ENCODE results near the gene ACTL8.

DNA sequence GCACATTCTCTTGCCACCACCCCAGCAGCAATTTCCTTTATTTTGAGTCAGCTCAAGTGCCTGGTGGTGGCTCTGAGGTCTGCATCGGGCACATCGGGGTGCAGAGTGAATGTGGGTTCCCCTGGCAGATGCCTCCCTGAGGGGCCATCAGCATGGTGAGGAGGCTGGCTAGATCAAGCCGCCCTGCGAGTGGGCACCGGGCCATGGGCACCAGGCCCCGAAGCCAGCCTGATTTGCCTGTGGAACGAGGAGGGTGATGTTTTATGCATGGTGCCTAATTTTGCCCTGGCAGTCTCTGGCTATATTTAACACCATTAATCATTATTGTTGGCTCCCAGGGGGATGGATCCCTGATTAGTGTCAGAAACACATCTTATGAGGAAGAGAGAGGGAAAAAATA lies 36.3 kb downstream of the ACTL8 start:
- TF ChIP-seq, protein P1, sequence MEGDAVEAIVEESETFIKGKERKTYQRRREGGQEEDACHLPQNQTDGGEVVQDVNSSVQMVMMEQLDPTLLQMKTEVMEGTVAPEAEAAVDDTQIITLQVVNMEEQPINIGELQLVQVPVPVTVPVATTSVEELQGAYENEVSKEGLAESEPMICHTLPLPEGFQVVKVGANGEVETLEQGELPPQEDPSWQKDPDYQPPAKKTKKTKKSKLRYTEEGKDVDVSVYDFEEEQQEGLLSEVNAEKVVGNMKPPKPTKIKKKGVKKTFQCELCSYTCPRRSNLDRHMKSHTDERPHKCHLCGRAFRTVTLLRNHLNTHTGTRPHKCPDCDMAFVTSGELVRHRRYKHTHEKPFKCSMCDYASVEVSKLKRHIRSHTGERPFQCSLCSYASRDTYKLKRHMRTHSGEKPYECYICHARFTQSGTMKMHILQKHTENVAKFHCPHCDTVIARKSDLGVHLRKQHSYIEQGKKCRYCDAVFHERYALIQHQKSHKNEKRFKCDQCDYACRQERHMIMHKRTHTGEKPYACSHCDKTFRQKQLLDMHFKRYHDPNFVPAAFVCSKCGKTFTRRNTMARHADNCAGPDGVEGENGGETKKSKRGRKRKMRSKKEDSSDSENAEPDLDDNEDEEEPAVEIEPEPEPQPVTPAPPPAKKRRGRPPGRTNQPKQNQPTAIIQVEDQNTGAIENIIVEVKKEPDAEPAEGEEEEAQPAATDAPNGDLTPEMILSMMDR (IDR thresholded peaks at IDR 0.05) = no peak
- TF ChIP-seq EZH2 (IDR thresholded peaks at IDR 0.05) = no peak

Data from neural progenitor cell (in vitro differentiated cells).